ENCODE data around the gene CDH6. TPM values are rescaled to one million over a fixed set of nuclear protein-coding genes. Genes with fewer than 3 reads are reported as not detected.

Gene CDH6
- total RNA-seq, 1 experiment from 2014 or later = 0.12 TPM

- TF ChIP-seq SP1 (IDR thresholded peaks at IDR 0.05; ENCODE audit: low read depth) (no peak), ZBTB33 (IDR thresholded peaks at IDR 0.05; ENCODE audit: extremely low read depth, insufficient replicate concordance, low read length) (no peak)
Observed at GRCh38 chr5:31335456-31335855, 142.0 kb downstream of the CDH6 start (continued).

- no peak overlapping the region for H3K4me2 ChIP-seq (ENCODE audit: low read length)
- H3K27ac ChIP-seq (ENCODE audit: low read depth, low read length) = no peak overlapping the region
- no peaks in the 10 kb centered on the region for H3K4me1 ChIP-seq (ENCODE audit: control insufficient read depth in 1 of 2, insufficient read depth in 2 of 2, low read length in 2 of 2)
- POLR2A ChIA-PET = no interaction called here
- H3K9me2 ChIP-seq (ENCODE audit: insufficient read depth) = no peaks in the 10 kb centered on the region
- no peak overlapping the region for H2AFZ ChIP-seq (ENCODE audit: low read depth, low read length, poor library complexity, severe bottlenecking)
- BruUV-seq (replicated peaks) = no TSS peak
- no peak overlapping the region for H3K4me3 ChIP-seq (replicated peaks in 1 of 2; ENCODE audit: low read depth in 1 of 2, low read length in 2 of 2)
- H3K79me2 ChIP-seq (ENCODE audit: insufficient read depth, low read length) = no peaks in the 10 kb centered on the region
- peaks cover 11% of the 10 kb centered on the region; the same call in 1 of the 2 replicates for H3K27me3 ChIP-seq (ENCODE audit: insufficient read depth, low read length)
- intact Hi-C loops (cut with micrococcal nuclease) = no loop called here
- H3K9me3 ChIP-seq (ENCODE audit: control insufficient read depth in 1 of 2, insufficient read depth in 1 of 2, low read depth in 1 of 2, low read length in 2 of 2) = no peaks in the 10 kb centered on the region
- DNase-seq (ENCODE audit: low read depth, low spot score) (no peak), ATAC-seq (no peak)
- CTCF ChIA-PET = no interaction called here
- RAD21 ChIA-PET (ENCODE audit: low non-redundant PET in 1 of 2, low total read pairs in 2 of 2, uncharacterized antibody in 2 of 2, unreplicated experiment in 2 of 2) = no interaction called here
- no peak for TF ChIP-seq SRF (IDR thresholded peaks at IDR 0.05; ENCODE audit: low read depth)
- no peak for TF ChIP-seq JUND (IDR thresholded peaks at IDR 0.05)
- TF ChIP-seq REST (IDR thresholded peaks at IDR 0.05; ENCODE audit: low read depth) = no peak
- no peak for TF ChIP-seq SP1 (IDR thresholded peaks at IDR 0.05; ENCODE audit: low read depth)
- TF ChIP-seq CEBPB (IDR thresholded peaks at IDR 0.05; ENCODE audit: low read depth) = no peak
- TF ChIP-seq ZFX (IDR thresholded peaks at IDR 0.05) = no peak
- no peak for TF ChIP-seq ATF3 (IDR thresholded peaks at IDR 0.05)
- TF ChIP-seq EZH2phosphoT487 (IDR thresholded peaks at IDR 0.05; ENCODE audit: borderline replicate concordance) = no peak
- no peak for TF ChIP-seq TCF7L2 (IDR thresholded peaks at IDR 0.05; ENCODE audit: borderline replicate concordance, extremely low read depth, insufficient read depth, insufficient read length)
- no peak for TF ChIP-seq YY1 (IDR thresholded peaks at IDR 0.05; ENCODE audit: extremely low read depth, insufficient replicate concordance, low read depth, low read length)
- TF ChIP-seq POLR2AphosphoS5 (IDR thresholded peaks at IDR 0.05; ENCODE audit: low read depth, low read length) = no peak
- TF ChIP-seq MAX (IDR thresholded peaks at IDR 0.05) = no peak
- TF ChIP-seq ZBTB33 (IDR thresholded peaks at IDR 0.05; ENCODE audit: extremely low read depth, insufficient replicate concordance, low read length) = no peak
- no peak for TF ChIP-seq ZNF274 (IDR thresholded peaks at IDR 0.05; ENCODE audit: low read depth, low read length)
- H3K36me3 ChIP-seq (ENCODE audit: control insufficient read depth in 1 of 2, insufficient read depth in 2 of 2, low read length in 2 of 2) = no peaks in the 10 kb centered on the region
- no peak overlapping the region for H3K9ac ChIP-seq (ENCODE audit: low read length)
- no peaks in the 10 kb centered on the region for H4K20me1 ChIP-seq (ENCODE audit: insufficient read depth)
Observed at GRCh38 chr5:31343946-31344345, 150.5 kb downstream of the CDH6 start.
